ENCODE results near the gene ATP4B.

The ATP4B gene

DNA sequence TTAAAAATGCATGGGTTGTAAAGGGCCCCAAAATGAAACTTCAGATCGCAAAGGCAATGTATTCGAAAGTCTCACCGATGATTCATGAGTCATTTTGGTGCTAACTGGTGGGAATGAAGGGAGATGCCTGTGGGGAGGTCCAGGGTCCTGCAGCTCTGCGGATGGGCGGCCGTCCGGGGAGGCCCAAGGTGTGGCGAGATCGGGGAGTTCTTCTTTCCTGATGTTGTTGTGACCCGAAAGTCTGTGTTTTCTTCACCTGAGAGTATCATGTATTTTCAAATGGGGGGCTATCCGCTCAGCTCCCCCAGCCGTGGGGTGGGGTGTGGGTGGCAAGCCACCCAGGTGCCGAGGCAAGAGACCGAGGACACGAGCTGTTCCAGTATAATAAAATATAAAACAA is 37.0 kb downstream of the ATP4B start:
- H3K9me3 ChIP-seq, result no peaks in the 10 kb centered on the region
- H3K4me3 ChIP-seq, result no peak overlapping the region
- H3K27me3 ChIP-seq, result no peaks in the 10 kb centered on the region
- H3K9ac ChIP-seq, result no peak overlapping the region
- peaks cover 11% of the 10 kb centered on the region for H3K4me1 ChIP-seq
- no peak for TF ChIP-seq Cebpa-rat (IDR thresholded peaks at IDR 0.05)
- no peak overlapping the region for H3K27ac ChIP-seq
- peaks cover 100% of the 10 kb centered on the region for H4K20me1 ChIP-seq
- H3K4me2 ChIP-seq, result no peak overlapping the region
- peaks cover 90% of the 10 kb centered on the region for H3K36me3 ChIP-seq

DNA sequence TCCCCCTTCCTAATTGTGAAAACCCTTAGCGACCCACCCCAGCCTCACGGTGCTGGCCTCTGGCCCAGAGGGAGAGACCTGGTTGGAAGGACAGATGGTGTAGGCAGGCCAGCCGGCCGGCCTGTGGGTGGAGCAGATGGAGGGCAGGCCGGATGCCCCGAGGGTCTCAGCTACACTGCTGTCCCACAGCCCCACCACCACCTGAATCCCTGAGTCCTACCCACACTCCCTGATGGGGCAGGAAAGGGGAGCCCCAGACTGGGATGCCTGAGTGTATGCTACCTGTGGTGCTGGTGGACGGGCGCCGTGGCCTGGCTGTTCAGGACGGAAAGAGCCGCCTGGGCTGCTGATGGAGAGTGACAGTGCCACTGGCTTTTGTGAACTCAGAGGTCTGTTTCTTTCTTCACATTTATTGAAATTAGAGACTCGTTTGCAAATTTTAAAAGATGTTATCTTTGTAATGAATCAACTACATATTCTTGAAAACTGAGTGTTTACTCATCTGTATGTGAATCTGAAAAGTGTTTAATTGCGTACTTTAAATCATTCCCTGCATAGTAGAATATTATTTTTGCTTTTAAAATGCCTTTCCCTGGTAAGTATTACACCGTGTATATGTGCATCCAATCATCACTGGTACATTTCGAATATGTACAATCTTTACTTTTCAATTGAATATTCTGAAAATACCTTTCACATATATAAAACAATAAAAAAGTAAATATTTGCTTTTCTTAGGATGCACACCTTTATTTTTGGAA is 37.8 kb downstream of the ATP4B start:
- peaks cover 100% of the 10 kb centered on the region for H4K20me1 ChIP-seq
- peaks cover 90% of the 10 kb centered on the region for H3K36me3 ChIP-seq
- no peak overlapping the region for H3K4me2 ChIP-seq
- H3K27ac ChIP-seq, result peak overlapping the region; percentile 22; the same call in 1 of the 2 replicates
- no peaks in the 10 kb centered on the region for H3K27me3 ChIP-seq
- H3K4me3 ChIP-seq, result no peak overlapping the region
- no peak overlapping the region for H3K9ac ChIP-seq
- no peaks in the 10 kb centered on the region for H3K9me3 ChIP-seq
- TF ChIP-seq Cebpa-rat (IDR thresholded peaks at IDR 0.05), result no peak
- H3K4me1 ChIP-seq, result peaks cover 11% of the 10 kb centered on the region

DNA sequence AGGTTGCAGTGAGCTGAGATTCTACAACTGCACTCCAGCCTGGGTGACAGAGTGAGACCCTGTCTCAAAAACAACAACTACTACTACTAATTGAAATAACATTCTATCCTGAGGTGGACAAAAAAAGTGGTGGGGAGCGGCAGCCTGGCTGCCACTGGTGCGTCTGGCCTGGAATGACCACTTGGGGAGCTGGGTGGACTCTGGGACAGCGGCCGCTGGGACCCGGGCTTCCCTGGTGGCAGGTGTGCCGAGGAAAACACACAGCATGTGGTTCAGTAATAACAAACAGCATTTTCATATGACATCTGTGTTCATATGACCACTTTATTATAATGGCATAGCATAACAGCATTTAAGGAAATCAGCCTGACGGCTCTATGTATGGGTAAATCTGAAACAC is 39.5 kb downstream of the ATP4B start:
- Histone ChIP-seq H3K27me3 (no peaks in the 10 kb centered on the region), H3K9me3 (no peaks in the 10 kb centered on the region), H3K27ac (no peak overlapping the region), H4K20me1 (peaks cover 100% of the 10 kb centered on the region), H3K4me1 (peaks cover 11% of the 10 kb centered on the region), H3K4me3 (no peak overlapping the region), H3K9ac (no peak overlapping the region), H3K36me3 (peaks cover 93% of the 10 kb centered on the region), H3K4me2 (no peak overlapping the region)
- TF ChIP-seq Cebpa-rat (IDR thresholded peaks at IDR 0.05), result no peak

DNA sequence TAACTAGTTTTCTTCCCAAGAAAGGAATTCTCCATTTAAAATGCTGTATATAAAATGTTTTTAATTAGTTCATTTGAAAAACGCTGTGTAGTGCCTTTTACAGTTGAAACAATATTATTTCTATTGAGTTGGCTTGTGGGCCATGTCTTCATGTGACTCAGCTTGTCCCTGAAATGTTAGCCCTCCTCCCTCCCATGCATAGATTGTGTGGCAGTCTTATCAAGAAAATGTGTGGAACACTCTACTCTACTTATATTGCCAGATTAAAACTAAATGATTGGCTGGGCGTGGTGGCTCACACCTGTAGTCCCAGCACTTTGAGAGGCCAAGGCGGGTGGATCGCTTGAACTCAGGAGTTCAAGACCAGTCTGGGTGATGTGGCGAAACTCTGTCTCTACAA is 40.0 kb downstream of the ATP4B start:
- no peaks in the 10 kb centered on the region for H3K9me3 ChIP-seq
- no peak overlapping the region for H3K4me2 ChIP-seq
- H3K27me3 ChIP-seq, result no peaks in the 10 kb centered on the region
- no peak overlapping the region for H3K9ac ChIP-seq
- peaks cover 93% of the 10 kb centered on the region for H3K36me3 ChIP-seq
- H3K4me3 ChIP-seq, result no peak overlapping the region
- no peak for TF ChIP-seq Cebpa-rat (IDR thresholded peaks at IDR 0.05)
- H3K4me1 ChIP-seq, result peaks cover 11% of the 10 kb centered on the region
- peaks cover 100% of the 10 kb centered on the region for H4K20me1 ChIP-seq
- H3K27ac ChIP-seq, result no peak overlapping the region

DNA sequence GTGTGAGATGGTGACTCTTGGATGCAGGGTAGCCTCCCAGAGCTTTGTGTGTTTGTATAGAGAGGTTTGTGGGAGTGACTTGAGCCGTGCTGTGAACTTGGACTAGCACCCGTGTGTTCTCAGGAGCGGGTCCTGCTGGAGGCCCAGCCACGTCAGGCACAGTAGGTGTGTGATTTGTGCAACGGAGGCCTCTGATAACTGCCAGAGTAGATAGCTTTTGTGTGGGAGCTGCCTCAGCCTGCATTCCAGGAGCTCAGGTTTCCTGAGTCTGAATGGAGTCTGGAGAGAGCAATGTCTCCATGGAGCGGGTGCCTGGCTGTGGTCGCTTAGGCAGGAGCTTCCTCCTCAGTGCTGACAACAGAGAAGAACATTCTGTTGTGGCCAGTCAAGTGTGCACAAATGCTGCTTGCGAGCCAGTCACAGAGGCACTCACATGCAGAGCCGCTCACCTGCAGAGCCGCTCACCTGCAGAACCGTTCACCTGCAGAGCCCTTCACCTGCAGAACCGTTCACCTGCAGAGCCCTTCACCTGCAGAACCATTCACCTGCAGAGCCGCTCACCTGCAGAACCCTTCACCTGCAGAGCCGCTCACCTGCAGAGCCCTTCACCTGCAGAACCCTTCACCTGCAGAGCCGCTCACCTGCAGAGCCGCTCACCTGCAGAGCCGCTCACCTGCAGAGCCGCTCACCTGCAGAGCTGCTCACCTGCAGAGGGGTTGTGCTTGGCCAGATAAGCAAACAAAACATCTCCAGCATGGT is 40.8 kb downstream of the ATP4B start:
- H3K4me2 ChIP-seq, result no peak overlapping the region
- peaks cover 100% of the 10 kb centered on the region for H4K20me1 ChIP-seq
- H3K9ac ChIP-seq, result no peak overlapping the region
- H3K27ac ChIP-seq, result no peak overlapping the region
- no peaks in the 10 kb centered on the region for H3K27me3 ChIP-seq
- peaks cover 93% of the 10 kb centered on the region for H3K36me3 ChIP-seq
- H3K4me3 ChIP-seq, result no peak overlapping the region
- H3K9me3 ChIP-seq, result no peaks in the 10 kb centered on the region
- no peak for TF ChIP-seq Cebpa-rat (IDR thresholded peaks at IDR 0.05)
- H3K4me1 ChIP-seq, result peaks cover 11% of the 10 kb centered on the region

DNA sequence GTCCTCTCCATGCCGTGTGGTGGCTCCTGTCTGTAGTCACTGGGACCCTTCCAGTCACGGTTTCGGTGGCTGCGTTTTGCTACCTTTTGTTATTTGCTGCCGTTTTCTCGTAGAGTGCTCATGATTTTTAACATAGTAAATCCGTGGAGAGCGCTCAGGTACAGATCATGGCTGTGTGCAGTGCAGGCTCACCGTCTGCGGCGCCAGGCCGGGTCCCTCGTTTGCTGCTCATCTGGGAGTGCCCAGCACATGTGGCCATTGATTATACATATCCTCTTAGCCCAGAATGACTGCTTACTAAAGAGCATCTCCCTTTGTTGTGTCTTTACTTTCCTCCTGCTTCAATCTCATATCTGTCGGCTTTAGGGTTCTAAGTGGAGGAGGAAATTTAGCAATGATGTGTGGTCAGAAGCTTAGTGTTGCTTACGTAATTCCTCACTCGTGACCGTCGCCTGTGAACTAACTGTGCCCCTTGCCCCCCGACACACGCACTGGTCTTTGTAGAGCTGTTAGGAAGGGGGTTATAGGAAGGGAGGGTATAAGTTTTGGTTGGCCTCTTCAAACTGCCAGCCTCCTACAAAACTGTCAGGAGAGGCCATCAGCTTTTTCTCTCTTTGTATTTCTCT is 41.6 kb downstream of the ATP4B start:
- peaks cover 100% of the 10 kb centered on the region for H4K20me1 ChIP-seq
- H3K27ac ChIP-seq, result no peak overlapping the region
- peaks cover 93% of the 10 kb centered on the region for H3K36me3 ChIP-seq
- H3K9ac ChIP-seq, result no peak overlapping the region
- H3K9me3 ChIP-seq, result no peaks in the 10 kb centered on the region
- no peak overlapping the region for H3K4me3 ChIP-seq
- H3K27me3 ChIP-seq, result no peaks in the 10 kb centered on the region
- H3K4me2 ChIP-seq, result no peak overlapping the region
- no peak for TF ChIP-seq Cebpa-rat (IDR thresholded peaks at IDR 0.05)
- peaks cover 11% of the 10 kb centered on the region for H3K4me1 ChIP-seq

DNA sequence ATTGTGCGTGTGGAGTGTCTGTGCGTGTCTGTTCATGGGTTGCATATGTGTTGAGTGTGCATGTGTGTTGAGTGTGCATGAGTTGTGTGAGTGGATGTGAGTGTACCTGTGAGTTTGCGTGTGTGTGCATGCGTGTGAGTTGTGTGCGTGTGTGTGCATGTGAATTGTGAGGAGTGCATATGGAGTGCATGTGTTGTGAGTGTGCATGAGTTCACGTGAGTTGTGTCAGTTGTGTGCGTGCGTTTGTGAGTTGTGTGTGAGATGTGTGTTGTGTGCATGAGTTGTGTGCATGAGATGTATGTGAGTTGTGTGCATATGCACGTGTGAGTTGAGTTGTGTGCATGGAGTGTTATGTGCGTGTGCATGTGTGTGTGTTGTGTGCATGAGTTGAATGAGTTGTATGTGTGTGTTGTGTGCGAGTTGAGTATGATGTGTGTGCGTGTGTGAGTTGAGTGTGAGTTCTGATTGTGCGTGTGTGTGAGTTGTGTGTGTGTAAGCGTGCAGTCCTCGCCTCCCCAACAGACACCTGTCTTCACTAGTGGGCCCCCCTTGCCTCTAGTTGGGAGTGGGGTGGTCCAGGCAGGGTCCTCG is 44.1 kb downstream of the ATP4B start:
- Histone ChIP-seq H3K9ac (no peak overlapping the region), H3K36me3 (peaks cover 99% of the 10 kb centered on the region), H3K4me2 (no peak overlapping the region), H4K20me1 (peaks cover 100% of the 10 kb centered on the region), H3K9me3 (no peaks in the 10 kb centered on the region), H3K27me3 (no peaks in the 10 kb centered on the region), H3K4me1 (peaks cover 22% of the 10 kb centered on the region), H3K27ac (no peak overlapping the region), H3K4me3 (no peak overlapping the region)
- no peak for TF ChIP-seq Cebpa-rat (IDR thresholded peaks at IDR 0.05)

DNA sequence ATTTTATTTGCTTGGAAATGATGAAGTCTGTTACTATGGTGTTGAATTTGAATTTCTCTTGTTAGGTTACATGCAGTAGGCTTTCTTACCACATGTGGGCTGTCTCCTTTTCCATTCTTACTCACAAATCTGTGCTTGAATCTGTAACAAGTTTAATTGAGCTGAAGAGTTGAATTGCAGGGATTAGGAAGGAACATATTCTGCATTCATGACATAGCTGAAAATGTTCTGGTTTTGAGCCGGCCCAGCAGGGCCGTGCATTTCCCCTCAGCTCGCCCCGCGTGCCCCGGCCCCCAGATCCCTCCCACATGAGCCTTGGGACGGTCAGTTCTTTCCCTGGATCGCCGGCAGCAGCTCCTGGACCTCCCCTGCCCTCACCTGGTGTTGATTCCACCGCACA is 45.4 kb downstream of the ATP4B start:
- peaks cover 100% of the 10 kb centered on the region for H3K36me3 ChIP-seq
- H3K4me3 ChIP-seq, result no peak overlapping the region
- peaks cover 100% of the 10 kb centered on the region for H4K20me1 ChIP-seq
- no peak overlapping the region for H3K4me2 ChIP-seq
- peaks cover 35% of the 10 kb centered on the region for H3K4me1 ChIP-seq
- no peaks in the 10 kb centered on the region for H3K9me3 ChIP-seq
- no peak overlapping the region for H3K27ac ChIP-seq
- no peak overlapping the region for H3K9ac ChIP-seq
- no peak for TF ChIP-seq Cebpa-rat (IDR thresholded peaks at IDR 0.05)
- H3K27me3 ChIP-seq, result no peaks in the 10 kb centered on the region

DNA sequence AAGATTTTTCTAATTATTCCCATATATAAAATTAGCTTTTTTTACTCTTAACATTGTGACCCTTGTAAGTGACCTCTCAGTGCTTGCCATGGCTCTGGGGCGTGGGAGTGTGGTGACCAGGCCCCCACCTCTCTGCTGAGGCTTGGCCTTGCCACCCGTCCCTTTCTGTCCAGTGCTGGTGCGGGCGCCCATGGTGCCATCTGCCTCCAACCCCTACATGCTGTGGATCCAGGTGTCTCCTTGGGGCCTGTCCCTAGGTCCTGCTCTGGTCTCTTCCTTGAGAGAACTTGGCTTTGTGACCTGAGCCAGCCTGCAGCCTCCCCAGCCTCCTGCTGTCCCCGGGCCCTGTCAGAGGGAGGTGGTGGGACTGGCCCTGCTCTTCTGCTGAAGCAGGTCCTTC is 46.0 kb downstream of the ATP4B start:
- no peak overlapping the region for H3K9ac ChIP-seq
- H3K4me2 ChIP-seq, result no peak overlapping the region
- TF ChIP-seq Cebpa-rat (IDR thresholded peaks at IDR 0.05), result no peak
- no peaks in the 10 kb centered on the region for H3K27me3 ChIP-seq
- no peaks in the 10 kb centered on the region for H3K9me3 ChIP-seq
- H3K4me1 ChIP-seq, result peaks cover 36% of the 10 kb centered on the region
- no peak overlapping the region for H3K27ac ChIP-seq
- H3K4me3 ChIP-seq, result no peak overlapping the region
- H3K36me3 ChIP-seq, result peaks cover 100% of the 10 kb centered on the region
- peaks cover 100% of the 10 kb centered on the region for H4K20me1 ChIP-seq

All from BLaER1 (cell line).